ENCODE data around the gene SH3BP5.

DNA sequence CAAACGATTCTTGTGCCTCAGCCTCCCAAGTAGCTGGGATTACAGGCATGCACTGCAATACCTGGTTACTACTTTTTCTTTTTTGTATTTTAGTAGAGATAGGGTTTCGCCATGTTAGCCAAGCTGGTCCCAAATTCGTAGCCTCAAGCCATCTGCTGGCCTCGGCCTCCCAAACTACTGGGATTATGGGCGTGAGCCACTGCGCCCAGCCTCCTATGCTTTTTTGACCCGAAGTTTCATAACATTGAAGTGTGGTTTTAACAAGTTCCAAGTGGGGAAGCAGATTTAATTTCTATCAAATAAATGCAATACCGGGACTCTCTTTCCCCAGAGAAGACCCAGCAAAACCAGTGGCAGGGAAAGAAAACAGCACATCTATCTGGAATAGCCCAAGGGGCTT is 13.7 kb downstream of the SH3BP5 start:
- TF ChIP-seq CTCF (IDR thresholded peaks at IDR 0.05; ENCODE audit: poor library complexity) (no peak), EZH2 (IDR thresholded peaks at IDR 0.05; ENCODE audit: borderline replicate concordance) (no peak)

All from hepatocyte (in vitro differentiated cells).